Smooth muscle cell (in vitro differentiated cells): ENCODE data around the gene PSD2. TPM values are rescaled to one million over a fixed set of nuclear protein-coding genes. Genes with fewer than 3 reads are reported as not detected.

Source experiments
- DNase-seq: peaks from one replicate; lab custom pipeline; 2025; ENCODE audit not compliant: unreplicated experiment; lab: John Stamatoyannopoulos, UW
- H2AFZ ChIP-seq: fragments of 200-600 bp; sonication (generic); 2 replicates; pipeline ENCODE4 v1.6.0; 2016; ENCODE audit warnings: antibody characterized with exemption, low read depth, mild to moderate bottlenecking
- H3F3A ChIP-seq: fragments of 200-600 bp; sonication (generic); 2 replicates; pipeline ENCODE4 v1.6.0; 2017; ENCODE audit warnings: antibody characterized with exemption, low read depth
- H3K27ac ChIP-seq: fragments of 200-600 bp; sonication (generic); 2 replicates; pipeline ENCODE4 v1.5.1; 2016; ENCODE audit warnings: low read depth, mild to moderate bottlenecking
- H3K27me3 ChIP-seq: fragments of 200-600 bp; sonication (generic); 2 replicates; pipeline ENCODE4 v1.6.1; 2016; ENCODE audit warnings: low read depth, mild to moderate bottlenecking
- H3K36me3 ChIP-seq: fragments of 200-600 bp; sonication (generic); 2 replicates; pipeline ENCODE4 v1.5.1; 2016; ENCODE audit warnings: low read depth
- H3K4me1 ChIP-seq: fragments of 200-600 bp; sonication (generic); 2 replicates; pipeline ENCODE4 v1.5.1; 2016; ENCODE audit warnings: low read depth
- H3K4me2 ChIP-seq: fragments of 200-600 bp; sonication (generic); 2 replicates; pipeline ENCODE4 v1.6.0; 2016; ENCODE audit warnings: mild to moderate bottlenecking
- H3K4me3 ChIP-seq: fragments of 200-600 bp; sonication (generic); 2 replicates; pipeline ENCODE4 v1.5.1; 2016; ENCODE audit warnings: mild to moderate bottlenecking
- H3K79me2 ChIP-seq: fragments of 200-600 bp; sonication (generic); 2 replicates; pipeline ENCODE4 v1.6.0; 2016; ENCODE audit warnings: low read depth, mild to moderate bottlenecking
- H3K9ac ChIP-seq: fragments of 200-600 bp; sonication (generic); 2 replicates; pipeline ENCODE4 v1.6.0; 2016; ENCODE audit warnings: low read depth
- H3K9me3 ChIP-seq: fragments of 200-600 bp; sonication (generic); replicated peaks from 2 replicates; pipeline ENCODE4 v1.5.1; 2016; ENCODE audit warnings: low read depth
- H4K20me1 ChIP-seq: fragments of 200-600 bp; sonication (generic); 2 replicates; pipeline ENCODE4 v1.6.0; 2016; ENCODE audit warnings: low read depth
- CTCF ChIP-seq: fragments of 200-600 bp; sonication (generic); IDR thresholded peaks from 2 replicates; pipeline ENCODE4 v1.5.1; 2017; ENCODE audit warnings: borderline replicate concordance, mild to moderate bottlenecking, antibody characterized with exemption; ENCODE audit not compliant: insufficient read depth, poor library complexity, severe bottlenecking
- WGBS: methylation state at CpG from one replicate; pipeline ENCODE4 v1.1.7; 2016; ENCODE audit warnings: low lambda C conversion rate; 5-methylcytosine and 5-hydroxymethylcytosine counted together
- polyA plus RNA-seq: library from polyadenylated mRNA; unstranded; fragments of >200 nt; fragmentation: Nextera tagmentation; extraction: Ambion mirVana; gene quantifications from 2 replicates; pipeline ENCODE4 v1.2.1, GENCODE V29; 2016
- total RNA-seq: library from RNA; depleted of rRNA; stranded (reverse); fragments of >200 nt; gene quantifications from 2 replicates; pipeline ENCODE4 v1.2.3, GENCODE V29; 2014

Gene PSD2
- total and polyA plus RNA-seq, 2 experiments from 2014 or later = 0.54 to 0.81 TPM

- Histone ChIP-seq H3K36me3 (no peaks in the 10 kb centered on the region), H3K27me3 (no peaks in the 10 kb centered on the region), H2AFZ (no peak overlapping the region), H3K9me3 (no peaks in the 10 kb centered on the region), H3K4me2 (no peak overlapping the region), H3K4me1 (no peaks in the 10 kb centered on the region), H3K9ac (no peak overlapping the region), H3K27ac (no peak overlapping the region), H3F3A (no peaks in the 10 kb centered on the region), H3K79me2 (no peaks in the 10 kb centered on the region), H4K20me1 (no peaks in the 10 kb centered on the region), H3K4me3 (no peak overlapping the region)
- TF ChIP-seq CTCF = no peak
- 60% methylated on average over 16 of the region's 16 CpGs for WGBS
- DNase-seq = no peak
These were observed 77.5 kb downstream of the PSD2 start for GRCh38 chr5:139872851-139873794.

- no peaks in the 10 kb centered on the region for H3F3A ChIP-seq
- H3K36me3 ChIP-seq = no peaks in the 10 kb centered on the region
- H3K4me1 ChIP-seq = no peaks in the 10 kb centered on the region
- TF ChIP-seq CTCF = no peak
- no peak overlapping the region for H3K4me2 ChIP-seq
- WGBS = 70% methylated on average over 2 of the region's 2 CpGs
- no peak overlapping the region for H3K9ac ChIP-seq
- DNase-seq = no peak
- H3K79me2 ChIP-seq = no peaks in the 10 kb centered on the region
- H3K27ac ChIP-seq = no peak overlapping the region
- H3K4me3 ChIP-seq = no peak overlapping the region
- H4K20me1 ChIP-seq = no peaks in the 10 kb centered on the region
- H3K9me3 ChIP-seq = no peaks in the 10 kb centered on the region
- no peak overlapping the region for H2AFZ ChIP-seq
- no peaks in the 10 kb centered on the region for H3K27me3 ChIP-seq
These were observed 80.3 kb downstream of the PSD2 start for GRCh38 chr5:139875957-139876356.

- Histone ChIP-seq H3K27me3 (no peaks in the 10 kb centered on the region), H3F3A (no peaks in the 10 kb centered on the region), H3K36me3 (no peaks in the 10 kb centered on the region), H3K27ac (no peak overlapping the region), H3K79me2 (no peaks in the 10 kb centered on the region), H3K9me3 (no peaks in the 10 kb centered on the region), H3K9ac (no peak overlapping the region), H3K4me3 (no peak overlapping the region), H3K4me1 (no peaks in the 10 kb centered on the region), H4K20me1 (no peaks in the 10 kb centered on the region), H3K4me2 (no peak overlapping the region), H2AFZ (no peak overlapping the region)
- no peak for DNase-seq
- no peak for TF ChIP-seq CTCF
- whole genome bisulfite sequencing = 84% methylated on average over 6 of the region's 6 CpGs
These were observed 81.6 kb downstream of the PSD2 start for GRCh38 chr5:139877129-139877597.
